Embryonic facial prominence (tissue), 1 donor: ENCODE results near the gene GADD45GIP1.

Source experiments
- DNase-seq: peaks from one replicate; pipeline ENCODE4 v3.0.0-alpha.2; 2016; ENCODE audit errors: extremely low spot score

The GADD45GIP1 gene

DNA sequence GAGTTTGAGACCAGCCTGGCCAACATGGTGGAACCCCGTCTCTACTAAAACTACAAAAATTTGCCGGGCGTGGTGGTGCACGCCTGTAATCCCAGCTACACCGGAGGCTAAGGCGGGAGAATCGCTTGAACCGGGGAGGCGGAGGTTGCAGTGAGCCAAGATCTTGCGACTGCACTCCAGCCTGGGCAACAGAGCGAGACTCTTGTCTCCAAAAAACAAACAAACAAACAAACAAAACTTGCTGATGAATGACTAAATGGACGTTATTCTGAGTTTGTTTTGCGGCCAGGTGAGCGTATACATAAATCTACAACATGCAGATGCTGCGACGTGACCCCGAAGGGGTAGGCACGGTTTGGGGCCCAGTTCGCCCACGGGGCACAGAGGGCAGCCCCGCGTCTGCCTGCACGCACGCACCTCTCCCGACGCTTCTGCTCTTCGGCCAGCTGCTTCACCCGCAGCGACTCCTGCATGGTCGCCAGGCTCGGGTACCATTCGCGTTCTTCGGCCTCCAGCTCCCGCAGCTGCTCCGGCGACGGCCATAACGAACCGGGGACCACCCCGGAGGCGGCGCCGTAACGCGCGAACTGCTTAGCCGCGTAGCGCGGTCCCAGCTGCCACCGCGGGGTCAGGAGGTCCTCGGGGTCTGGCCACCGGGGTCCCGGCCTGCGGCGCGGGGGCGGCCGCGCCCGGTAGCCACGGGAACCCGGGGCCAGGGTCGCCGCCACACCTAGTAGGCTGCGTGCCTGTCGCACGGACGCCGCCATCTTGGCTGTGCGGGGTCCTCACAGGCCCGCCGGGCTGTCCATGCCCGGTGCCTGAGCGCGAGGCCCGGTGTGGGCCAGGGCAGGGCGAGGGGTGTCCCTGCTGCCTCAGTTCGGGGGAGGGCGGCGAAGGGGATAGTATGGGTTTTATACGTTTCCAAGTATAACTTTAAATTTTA, at the start of gene GADD45GIP1:
Gene GADD45GIP1 (minus strand): TSS at position 778 of the 943 bp plus-strand sequence. CDS start 11 bp downstream, at position 767.
- no peak for DNase-seq

DNA sequence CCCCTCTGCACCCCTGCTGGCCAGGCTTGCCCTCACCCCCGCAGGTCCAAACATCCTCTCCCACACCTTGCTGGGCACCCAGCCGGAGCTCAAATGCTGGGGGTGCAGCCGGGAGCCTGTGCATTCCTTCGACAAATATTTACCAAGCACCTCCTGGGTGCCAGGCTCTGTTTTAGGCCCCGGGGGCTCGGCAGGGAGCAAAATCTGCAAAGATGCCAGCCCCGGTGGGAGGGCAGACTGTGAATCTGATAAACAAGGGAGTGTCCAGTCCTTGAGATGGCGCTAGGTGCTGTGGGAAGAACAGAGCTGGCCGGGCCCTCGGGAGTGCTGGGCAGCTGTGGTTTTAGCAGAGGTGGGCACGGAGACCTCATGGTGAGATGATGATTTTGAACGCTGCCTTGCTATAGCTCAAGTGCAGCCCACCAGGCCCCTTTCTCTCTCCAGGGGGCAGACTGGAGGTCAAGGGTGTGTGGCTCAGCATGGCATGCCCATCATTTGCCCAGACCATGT, 48.9 kb upstream of the GADD45GIP1 start:
- DNase-seq: no peak

DNA sequence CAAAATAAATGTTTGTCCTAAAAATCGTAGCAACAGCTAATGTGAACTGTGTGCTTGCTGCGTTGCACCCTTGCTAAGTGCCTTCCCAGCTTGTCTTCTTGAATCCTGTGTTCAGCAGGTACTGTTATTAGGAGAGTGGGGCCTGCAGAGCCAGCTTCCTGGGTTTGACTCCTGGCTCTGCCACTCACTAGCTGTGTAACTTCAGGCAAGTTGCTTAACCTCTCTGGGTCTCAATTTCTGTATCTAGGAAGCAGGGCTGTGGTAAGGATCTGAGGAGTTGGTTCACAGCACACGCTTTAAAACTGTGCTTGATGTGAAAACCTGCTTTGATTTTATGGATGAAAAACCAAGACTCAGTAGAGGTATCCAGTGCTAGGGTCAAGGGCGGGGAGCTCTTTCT, 48.2 kb upstream of the GADD45GIP1 start:
- no peak for DNase-seq

DNA sequence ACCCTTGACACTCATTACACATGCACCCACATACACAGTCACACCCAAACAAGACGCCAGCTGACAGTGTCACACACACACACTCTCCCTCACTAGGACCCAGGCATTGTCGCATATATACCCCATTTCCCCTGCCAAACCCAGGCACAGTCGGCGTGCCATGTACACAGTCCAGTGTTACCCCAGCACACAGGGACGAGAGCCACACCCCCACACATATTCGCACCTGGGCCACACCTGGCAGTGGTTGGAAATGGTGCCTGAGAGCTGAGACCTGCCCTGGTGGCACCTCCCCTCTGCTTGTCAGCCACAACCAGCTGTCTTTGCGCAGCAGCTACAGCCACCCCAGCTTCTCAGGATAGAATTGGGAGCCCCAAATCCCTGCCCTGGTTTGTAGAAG, 47.2 kb upstream of the GADD45GIP1 start:
- no peak for DNase-seq

DNA sequence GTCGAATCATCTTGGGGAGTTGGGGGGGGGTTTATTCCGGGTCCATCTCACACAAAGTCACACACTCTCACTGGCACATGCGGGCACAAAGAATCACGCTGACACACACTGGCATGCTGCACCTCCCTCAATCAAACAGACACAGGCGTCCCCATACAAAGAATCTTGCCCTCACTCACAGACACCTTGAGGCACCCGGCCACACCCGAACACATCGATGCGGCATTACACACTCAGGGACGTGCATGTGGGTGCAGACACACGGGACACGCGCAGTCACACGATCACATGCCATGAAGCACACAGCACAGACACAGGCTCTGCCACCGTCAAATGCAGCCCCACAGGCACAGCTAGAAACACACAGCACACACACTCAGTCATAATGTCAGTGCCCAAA, 46.1 kb upstream of the GADD45GIP1 start:
- DNase-seq: no peak

DNA sequence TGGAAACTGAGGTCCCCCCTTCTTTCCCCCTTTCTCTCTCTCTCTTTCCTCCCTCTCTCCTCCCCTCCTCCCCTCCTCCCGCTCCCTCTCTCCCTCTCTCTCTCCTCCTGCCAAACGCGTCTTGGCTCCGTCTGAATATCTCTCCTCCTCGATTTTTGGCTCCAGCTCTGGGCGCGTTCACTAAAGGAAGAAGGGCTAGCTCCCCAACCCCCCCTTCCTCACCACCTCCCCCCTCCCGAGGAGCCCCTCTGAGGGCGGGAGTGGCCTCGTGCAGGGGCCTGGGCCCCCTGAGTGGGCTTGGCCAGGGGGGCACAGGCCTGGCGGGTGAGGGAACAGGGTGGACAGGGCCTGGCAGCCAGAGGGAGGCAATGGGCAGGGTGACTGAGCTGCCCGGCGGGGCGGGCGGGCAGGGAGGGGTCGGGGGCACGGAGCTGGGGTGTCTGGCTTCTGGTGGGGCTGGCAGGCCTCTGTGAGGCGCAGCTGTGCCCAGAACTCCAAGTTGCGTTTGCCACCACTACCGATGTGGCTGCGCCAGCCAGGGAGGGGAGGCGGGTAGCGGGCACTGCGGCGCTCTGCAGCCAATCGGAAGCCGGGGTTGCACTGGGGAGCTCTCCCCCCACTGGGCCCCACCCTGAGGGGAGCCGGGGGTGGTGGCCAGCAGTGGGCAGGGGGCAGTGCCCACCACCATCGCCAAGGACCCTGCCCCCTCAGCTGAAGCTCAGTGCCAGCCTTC, 45.3 kb upstream of the GADD45GIP1 start:
- DNase-seq: peak; percentile 75

DNA sequence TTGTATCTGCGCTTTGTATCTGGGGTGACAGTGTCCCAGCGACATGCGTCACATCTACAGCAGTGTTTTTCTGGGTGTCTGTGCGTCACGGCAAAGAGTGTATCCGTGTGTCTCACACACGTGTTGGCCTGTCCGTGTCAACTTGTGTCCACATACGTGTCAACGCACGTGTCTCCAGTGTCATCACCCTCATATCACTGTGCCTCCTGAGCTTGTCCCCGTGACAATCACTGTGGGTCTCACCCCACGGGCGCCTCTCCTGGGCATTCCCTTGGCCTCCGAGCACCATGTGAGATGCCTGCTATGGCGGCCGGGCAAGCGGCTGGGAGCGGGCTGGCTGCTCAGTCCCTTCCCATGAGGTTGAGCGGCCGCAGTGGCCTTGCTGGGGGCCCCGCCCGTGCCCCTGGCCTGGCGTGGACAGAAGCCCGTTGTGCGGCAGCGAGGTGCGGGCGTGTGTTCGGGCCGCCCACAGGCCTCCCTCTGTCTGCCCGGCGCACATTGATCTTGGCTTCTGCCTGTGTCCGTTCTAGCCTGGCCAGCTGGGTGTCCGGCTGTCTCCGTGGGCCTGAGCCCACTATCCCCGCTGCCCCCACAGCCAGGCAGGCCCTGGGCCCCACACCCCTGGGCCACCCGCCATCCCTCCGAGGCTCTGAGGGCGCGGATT, 44.6 kb upstream of the GADD45GIP1 start:
- no peak for DNase-seq

DNA sequence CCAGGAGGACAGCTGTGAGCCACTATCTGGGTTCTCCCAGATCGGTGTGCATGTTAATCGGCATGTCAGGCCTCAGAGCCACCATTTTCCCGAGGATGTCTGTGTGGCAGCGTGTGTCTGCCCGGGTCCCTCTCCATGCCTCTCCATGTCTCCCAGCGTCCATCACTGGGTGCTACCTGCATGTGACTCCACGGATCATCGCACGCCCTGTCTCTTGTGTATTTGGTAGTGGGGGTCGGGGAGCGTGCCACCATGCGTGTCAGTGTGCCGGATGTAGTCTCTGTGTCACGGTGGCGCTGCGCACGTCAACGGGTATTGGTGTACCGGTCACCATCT, 44.1 kb upstream of the GADD45GIP1 start:
- DNase-seq: no peak

DNA sequence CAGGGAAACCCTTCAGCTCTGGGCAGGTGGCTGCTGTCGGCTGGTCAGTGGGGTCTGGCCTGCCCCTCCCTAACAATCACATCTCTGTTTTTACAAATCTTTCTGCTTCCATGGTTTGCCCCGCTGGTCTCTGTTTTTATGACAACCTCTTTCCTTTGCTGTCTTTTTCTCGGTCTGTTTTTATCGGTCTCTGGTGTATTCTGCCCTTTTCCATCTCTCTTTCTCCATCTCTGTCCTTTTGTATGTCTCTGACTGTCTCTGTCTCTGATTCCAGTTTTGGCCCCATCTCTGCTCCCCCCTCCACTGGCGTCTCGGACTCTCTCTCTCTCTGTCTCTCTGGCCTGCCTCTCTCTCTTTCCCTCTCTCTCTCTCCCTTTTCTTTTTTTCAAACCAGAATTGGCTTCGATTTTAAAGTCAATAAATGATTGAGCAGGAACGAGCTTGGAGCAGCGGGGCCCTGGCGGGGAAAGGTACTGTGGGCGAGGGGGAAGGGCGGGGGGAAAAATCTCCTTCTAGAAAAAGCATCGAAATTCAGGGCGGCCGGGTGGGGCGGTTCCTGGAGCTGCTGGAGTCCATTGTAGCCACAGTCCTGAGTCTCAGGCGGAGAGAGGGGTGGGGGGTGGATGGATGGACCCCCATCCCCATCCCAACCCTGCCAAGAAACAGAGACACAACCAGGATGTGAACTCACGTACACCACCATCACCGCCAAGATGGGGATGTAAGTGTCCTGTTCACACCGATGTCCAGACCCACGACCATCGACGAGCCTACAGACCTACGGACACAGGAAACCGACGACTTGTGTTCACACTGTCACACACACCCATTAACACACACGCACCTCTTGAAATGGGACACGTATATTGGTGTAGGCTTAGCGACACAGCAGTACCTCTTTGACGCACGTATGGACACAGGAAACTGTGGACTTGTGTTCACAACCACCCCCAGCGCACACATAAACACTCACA, 41.2 kb upstream of the GADD45GIP1 start:
- no peak for DNase-seq

DNA sequence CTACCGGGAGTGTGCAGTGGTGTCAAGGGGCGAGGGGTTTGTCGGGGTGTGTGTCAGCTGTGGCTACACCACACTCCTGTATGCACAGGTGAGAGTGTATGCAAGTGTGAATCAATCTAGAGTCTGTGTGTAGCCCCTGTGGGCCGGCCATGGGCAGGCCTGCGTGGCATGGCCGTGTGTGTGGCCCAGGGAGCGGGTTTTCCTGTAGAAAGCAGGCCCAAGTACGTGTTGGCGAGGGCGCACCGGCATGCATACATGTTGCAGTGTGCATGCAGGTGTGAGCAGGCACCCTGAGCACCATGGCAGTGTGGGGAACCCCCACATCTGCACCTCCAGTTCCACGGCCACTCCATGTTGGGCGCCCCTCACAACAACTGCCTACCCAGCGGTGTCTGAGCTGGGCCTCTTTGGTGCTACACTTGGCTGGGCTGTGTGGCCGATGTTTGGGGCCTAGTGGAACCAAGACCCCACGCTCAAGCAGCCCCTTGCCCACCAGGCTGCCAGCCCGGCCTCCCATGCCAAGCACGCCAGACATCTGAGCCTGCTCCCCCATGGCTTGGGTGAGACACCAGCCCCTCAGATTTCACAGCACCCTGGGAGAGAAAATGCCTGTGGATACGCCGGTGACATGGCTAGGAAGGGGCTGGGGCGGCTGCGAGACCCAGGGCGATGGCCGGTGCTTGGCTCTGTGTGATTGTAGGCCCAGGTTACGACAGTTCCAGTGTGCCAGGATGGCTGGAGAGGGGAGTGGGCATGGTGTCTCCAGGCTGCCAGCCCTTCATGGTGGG, 40.4 kb upstream of the GADD45GIP1 start:
- no peak for DNase-seq

DNA sequence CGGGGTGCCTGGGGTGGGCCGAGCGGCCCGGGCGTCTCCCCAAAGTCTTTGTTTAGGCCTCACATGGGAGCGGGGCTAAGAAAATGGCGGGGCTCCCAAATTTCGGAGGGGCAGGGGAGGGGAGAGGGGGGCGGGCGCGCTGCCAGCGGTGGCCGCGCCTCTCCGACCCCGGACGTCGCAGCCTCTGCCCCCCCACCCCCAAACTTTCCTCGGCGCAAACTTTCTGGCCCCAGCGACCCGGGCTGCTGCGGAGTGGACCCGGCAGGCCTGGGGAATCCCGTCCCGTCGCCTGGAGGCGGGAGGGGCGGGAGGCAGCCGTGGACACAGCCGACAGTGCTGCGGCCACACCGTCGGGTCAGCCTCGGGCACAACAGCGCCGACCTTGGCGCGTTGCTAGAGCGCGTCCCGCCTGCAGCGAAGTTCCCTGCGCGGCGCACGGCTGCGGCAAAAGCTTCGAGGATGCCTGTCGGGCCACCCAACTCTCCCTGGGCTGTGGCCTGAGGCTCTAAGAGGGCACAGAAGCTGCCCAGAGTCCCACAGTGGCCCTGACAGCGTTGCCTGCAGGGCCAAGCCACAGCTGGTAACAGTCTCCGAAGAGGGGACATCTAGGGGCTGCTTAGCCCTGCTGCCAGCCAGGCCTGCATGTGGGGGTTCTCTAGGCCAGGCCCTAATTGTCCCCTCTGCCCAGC, 39.5 kb upstream of the GADD45GIP1 start:
- DNase-seq: no peak

DNA sequence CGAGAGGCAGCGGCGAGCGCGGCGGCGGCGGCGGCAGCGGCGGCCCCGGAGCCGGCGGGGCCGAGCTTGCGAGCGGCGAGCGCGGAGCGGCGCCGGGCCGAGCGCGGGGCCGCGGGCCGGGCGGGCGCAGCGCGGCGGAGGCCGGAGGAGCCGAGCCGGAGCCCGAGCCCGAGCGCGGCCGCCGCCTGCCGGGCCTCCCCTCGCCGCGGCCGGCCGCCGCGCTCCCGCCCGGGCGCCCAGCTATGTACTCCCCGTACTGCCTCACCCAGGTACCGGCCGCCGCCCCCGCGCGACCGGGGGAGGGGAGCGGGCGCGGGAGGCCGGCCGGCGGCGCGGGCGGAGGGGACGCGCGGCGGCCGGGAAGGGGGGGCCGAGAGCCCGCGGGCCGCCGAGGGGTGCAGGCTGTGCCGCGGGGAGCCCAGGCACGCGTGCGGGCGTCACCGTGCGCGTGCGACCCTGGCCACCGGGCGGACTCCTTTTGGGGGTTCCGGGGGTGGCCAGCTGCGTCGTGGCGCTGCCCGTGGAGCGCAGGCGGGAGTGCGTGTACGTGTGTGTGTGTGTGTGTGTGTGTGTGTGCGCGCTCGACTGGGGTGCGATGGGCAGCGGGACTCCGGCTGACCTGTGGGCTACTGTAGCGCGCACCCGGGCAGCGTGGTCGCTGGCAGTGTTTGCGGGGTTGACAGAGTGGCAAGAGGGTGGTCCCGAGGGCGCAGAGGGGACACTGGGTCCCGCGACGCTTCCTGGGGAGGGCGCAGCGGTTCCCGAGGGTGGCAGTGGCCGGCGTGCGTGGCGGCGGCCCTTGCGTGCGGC, 38.8 kb upstream of the GADD45GIP1 start:
- DNase-seq: no peak

DNA sequence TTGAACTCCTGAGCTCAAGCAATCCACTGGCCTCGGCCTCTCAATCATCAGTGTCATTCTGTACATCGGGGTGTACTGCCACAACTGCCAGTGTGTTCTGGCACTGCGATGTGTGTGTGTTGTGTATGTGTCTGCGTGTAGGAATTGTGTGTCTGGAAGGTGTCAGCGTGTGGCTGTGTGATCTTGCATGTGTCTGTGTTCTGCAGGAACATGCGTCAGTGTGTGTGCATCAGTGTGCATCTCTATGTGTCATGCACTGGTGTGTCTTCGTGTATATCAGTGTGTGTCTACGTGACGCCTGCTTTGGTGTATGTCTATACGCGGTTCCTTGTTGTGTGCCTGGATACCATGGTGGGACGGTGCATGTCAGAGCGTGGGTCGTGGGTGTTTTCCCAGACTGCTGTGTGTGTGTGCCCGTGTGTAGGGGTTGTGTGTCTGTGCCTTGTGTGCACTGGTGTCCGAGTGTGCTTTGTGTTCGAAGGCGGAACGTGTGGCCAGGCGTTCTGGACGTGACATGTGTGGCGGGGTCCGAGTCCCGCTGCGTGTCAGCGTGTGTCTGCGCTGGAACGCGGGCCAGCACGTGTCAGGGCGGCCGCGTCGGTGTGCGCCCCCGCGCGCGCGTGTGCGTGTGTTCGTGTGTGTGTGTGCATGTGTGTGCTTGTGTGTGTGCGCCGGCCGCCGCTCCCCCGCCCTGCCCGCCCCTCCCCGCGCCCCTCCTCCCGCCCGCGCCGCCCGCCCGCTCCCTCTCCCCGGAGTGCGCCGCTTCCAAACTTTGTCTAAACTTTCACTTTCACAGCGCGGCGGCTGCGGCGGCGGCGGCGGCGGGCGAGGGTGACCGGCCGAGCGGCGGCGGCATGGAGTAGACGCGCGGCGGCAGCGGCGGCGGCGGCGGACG, 37.9 kb upstream of the GADD45GIP1 start, which contains the start of gene NFIX:
Gene NFIX (plus strand): TSS at position 775 of the 895 bp plus-strand sequence. CDS start 363 bp downstream, outside the sequence.
- no peak for DNase-seq

DNA sequence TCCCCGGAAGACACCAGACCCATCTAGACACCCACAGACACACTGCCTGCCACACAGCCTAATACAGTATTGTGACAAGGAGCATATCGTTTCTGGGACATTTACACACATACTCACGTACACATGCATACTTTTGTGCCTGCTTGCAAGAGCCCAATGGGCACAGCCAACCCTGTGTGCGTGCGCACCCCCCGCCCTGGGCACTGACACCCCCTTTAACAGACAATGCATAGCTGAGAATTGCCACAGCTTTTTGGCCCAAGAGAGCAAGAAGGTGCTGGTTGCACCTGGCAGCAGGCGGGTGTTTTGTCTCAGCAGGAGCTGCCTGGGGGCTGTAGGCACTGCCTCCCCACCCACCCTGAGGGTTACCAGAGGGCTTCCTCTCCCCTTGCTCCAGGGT, 36.5 kb upstream of the GADD45GIP1 start:
- DNase-seq: no peak

DNA sequence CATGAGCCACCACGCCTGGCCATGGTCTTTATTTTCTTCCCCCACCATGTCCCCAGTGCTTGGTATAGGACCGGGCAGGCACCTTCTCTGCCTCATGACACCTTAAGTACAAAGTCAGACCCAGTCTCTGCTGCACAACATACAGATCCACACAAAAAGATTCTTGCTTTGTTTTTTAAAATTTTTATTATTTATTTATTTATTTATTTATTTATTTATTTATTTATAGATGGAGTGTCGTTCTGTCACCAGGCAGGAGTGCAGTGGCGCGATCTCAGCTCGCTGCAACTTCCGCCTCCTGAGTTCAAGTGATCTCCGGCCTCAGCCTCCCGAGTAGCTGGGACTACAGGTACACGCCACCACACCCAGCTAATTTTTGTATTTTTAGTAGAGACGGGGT, 35.7 kb upstream of the GADD45GIP1 start:
- DNase-seq: no peak

DNA sequence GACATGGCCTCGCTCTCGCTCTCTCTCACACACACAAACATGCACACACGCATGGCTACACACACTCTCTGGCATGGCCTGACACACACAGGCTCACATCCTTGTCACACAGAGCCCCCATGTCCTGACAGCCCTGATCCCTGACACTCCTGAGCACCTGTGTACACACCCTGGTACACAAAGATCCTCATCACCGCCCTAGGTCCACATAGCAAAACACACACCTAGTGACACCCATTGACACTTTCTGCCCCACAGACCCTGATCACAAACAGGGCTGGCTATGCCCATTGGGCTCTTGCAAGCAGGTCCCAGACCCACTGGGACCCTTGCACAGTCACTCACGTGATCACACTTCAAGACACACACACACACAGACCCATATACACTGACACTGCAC, 34.3 kb upstream of the GADD45GIP1 start:
- no peak for DNase-seq

DNA sequence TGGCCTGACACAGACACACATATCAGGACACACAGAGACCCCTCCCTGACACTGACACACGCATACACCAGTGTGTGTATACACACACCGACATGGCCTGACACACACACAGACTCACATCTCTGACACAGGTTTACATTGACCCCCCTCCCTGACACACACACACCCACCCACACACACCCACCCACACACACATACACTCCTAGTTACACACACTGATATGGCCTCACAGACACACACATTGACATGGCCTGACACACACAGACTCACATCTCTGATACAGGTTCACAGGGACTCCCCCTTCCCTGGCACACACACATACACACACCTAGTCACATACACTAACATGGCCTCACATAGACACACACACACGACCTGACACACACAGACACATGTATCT, 33.8 kb upstream of the GADD45GIP1 start:
- no peak for DNase-seq

DNA sequence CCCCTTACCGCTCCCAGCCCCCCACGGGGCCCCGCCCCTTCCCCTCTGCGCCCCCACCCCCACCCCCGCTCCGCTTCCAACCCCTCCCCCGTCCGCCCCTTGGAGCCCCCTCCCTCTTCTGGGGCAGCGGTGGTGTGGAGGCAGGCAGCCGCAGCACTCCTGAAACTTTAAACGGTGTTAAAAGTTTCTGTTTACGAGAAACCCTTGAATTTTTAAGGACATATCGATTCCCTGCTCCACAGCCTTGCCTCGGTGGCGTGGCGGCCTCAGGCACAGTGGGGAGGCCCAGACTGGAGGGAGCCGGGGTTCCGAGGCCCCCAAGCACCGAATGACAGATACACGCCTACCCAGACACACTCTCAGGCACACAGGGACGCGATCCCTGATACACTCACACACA, 33.4 kb upstream of the GADD45GIP1 start:
- DNase-seq: no peak
